A549 treated with Mapracorat at 1 μM for 4 hours (cell line): Measurements from ENCODE around the gene CFHR1. TPM values are rescaled to one million over a fixed set of nuclear protein-coding genes. Genes with fewer than 3 reads are reported as not detected.

Source experiments
- total RNA-seq: library from RNA; stranded (reverse); fragments of 200-300 nt; extraction: Qiagen RNA extraction; gene quantifications from 5 replicates; pipeline ENCODE4 v1.2.3, GENCODE V29; 2022

CFHR1 gene
- 0.15 to 0.23 TPM in 2 of 5 replicates, not detected in the others for total RNA-seq

GRCh38 chr1:196819531-196819930 is at the start of gene CFHR1:
Gene CFHR1 (plus strand): TSS chr1:196819731. CDS start chr1:196819845, 114 bp downstream.

GRCh38 chr1:196774603-196775002 is 44.9 kb upstream of the CFHR1 start, which contains the start of gene CFHR3:
Gene CFHR3 (plus strand): TSS chr1:196774840. CDS start chr1:196774887, 47 bp downstream.

Other genes with a start within 250 kb of the CFHR1 start
- 0.03 to 0.05 TPM (median 0.04 TPM) in 3 of 5 replicates, not detected in the others for gene KCNT2, start 211.3 kb upstream of the CFHR1 start, total RNA-seq
- gene CFH, start 167.7 kb upstream of the CFHR1 start, total RNA-seq, result 3.8 to 5.3 TPM (median 4.3 TPM) in 5 replicates
- gene CFHR3, start 44.9 kb upstream of the CFHR1 start, total RNA-seq, result 0.08 to 0.35 TPM (median 0.14 TPM) in 3 of 5 replicates, not detected in the others
- not detected in 5 replicates for gene CFHR4, start 68.3 kb downstream of the CFHR1 start, total RNA-seq
- not detected in 5 replicates for gene CFHR2, start 124.0 kb downstream of the CFHR1 start, total RNA-seq
- not detected in 5 replicates for gene CFHR5, start 157.8 kb downstream of the CFHR1 start, total RNA-seq
- gene F13B, start 247.5 kb downstream of the CFHR1 start, total RNA-seq, result not detected in 5 replicates